AG04450 (cell line): ENCODE results near the gene ABAT. TPM values are rescaled to one million over a fixed set of nuclear protein-coding genes. Genes with fewer than 3 reads are reported as not detected.
"Not testable (repeated sequence)": the region's sequence is repeated elsewhere in the genome, so short reads cannot be mapped to it uniquely, and the experiment has no call there.

Experiments
- CTCF ChIA-PET: fragments of 300-600, 350-600 bp; formaldehyde crosslinking; extraction: SDS; loops from one replicate; lab custom pipeline; 2022; ENCODE audit warnings: antibody characterized with exemption, inconsistent platforms; lab: Charles Lee
- POLR2A ChIA-PET: fragments of 350-600 bp; formaldehyde crosslinking; extraction: SDS; loops from one replicate; lab custom pipeline; 2021; ENCODE audit warnings: antibody characterized with exemption, inconsistent platforms; lab: Yijun Ruan, JAX
- DNase-seq: peaks from one replicate; pipeline ENCODE4 v3.0.0-alpha.2; 2011; ENCODE audit warnings: low read depth, low spot score
- H3K27ac ChIP-seq: one replicate; pipeline ENCODE4 v1.5.1; 2012; ENCODE audit warnings: low read depth, low read length, control low read depth
- H3K27me3 ChIP-seq: one replicate; pipeline ENCODE4 v1.6.0; 2012; ENCODE audit warnings: low read length; ENCODE audit not compliant: control insufficient read depth, insufficient read depth
- H3K4me3 ChIP-seq: 2 replicates; pipeline ENCODE4 v1.5.1; 2011; ENCODE audit warnings: mild to moderate bottlenecking, low read depth, low read length, control low read depth
- H3K9me3 ChIP-seq: 2 replicates; pipeline ENCODE4 v1.5.1; 2012; ENCODE audit warnings: low read length; ENCODE audit not compliant: control insufficient read depth, insufficient read depth
- CTCF ChIP-seq: IDR thresholded peaks from 2 replicates; pipeline ENCODE4 v1.5.1; 2011; ENCODE audit warnings: low read depth, low read length, control low read depth, inconsistent platforms
- polyA plus RNA-seq: library from polyadenylated mRNA; depleted of rRNA; stranded (reverse); fragments of >200 nt; gene quantifications from 2 replicates; pipeline ENCODE4 v1.2.3, GENCODE V29; 2011

Gene ABAT
- polyA plus RNA-seq, 1 experiment, result 6.6 TPM

DNA sequence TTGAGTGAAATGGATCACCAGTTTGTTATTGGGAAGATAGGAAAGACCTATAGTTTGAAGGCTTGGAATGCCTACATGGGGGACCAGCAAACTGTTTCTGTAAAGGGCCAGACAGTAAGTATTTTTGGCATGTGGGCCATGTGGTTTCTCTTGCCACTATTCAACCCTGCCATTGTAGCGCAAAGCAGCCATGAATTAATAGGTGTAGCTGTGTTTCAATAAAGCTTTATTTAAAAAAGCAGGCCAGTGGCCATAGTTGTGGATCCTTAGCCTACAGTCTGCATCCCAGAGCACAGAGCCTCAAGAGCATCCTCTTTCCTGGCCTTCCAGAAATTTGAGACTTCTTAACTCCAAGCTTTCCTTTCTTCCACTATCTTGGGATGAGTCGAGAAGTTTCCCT is 29.3 kb downstream of the ABAT start:
- H3K4me3 ChIP-seq, result no peak overlapping the region
- no peaks in the 10 kb centered on the region for H3K27me3 ChIP-seq
- DNase-seq, result no peak
- TF ChIP-seq CTCF, result no peak
- CTCF ChIA-PET, result no interaction called here
- POLR2A ChIA-PET, result no interaction called here
- H3K27ac ChIP-seq, result no peak overlapping the region
- H3K9me3 ChIP-seq, result no peaks in the 10 kb centered on the region

DNA sequence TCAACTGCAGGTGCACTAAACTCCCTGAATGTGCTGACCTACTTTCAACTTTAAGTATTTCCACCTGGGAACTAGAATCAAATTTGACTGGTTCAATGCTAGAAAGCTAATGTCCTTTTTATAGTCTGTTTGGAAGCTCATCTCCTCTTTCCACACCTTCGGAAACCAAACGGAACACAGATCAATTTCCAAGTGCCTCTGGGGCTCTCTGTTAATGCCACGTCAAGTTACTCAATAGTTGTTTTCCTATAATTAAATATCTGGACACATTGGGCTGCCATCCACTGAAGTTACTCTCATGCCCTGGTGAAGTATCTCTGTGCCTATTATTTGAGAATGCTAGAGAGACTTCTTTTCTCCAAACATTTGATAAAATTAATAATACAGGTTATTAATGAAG is 29.7 kb downstream of the ABAT start:
- no peaks in the 10 kb centered on the region for H3K27me3 ChIP-seq
- TF ChIP-seq CTCF, result no peak
- CTCF ChIA-PET, result no interaction called here
- POLR2A ChIA-PET, result no interaction called here
- H3K9me3 ChIP-seq, result no peaks in the 10 kb centered on the region
- no peak overlapping the region for H3K27ac ChIP-seq
- no peak overlapping the region for H3K4me3 ChIP-seq
- DNase-seq, result no peak

DNA sequence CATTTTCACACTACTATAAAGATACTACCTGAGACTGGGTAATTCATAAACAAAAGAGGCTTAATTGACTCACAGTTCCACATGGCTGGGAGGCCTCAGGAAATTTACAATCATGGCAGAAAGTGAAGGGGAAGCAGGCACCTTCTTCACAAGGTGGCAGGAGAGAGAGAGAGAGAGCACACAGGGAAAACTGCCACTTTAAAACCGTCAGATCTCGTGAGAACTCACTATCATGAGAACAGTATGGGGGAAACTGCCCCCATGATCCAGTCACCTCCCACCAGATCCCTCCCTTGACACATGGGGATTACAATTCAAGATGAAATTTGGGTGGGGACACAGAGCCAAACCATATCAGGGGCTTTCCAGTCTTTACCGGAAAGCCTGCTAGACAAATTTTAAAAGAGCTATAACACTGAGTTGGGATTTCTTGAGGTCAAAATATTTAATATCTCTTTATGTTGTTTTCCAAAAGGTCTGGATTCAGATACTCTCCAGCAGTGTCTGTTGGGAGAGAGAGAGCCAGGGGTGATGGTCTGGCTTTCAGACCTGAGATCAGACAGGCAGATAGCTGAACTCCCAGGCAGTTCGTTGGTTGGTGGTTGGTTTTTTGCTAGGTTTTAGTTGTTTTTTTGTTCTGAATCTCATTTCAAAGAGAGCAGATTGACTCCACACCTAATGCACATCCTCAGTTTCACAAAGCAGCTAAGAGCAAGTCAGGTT is 30.8 kb downstream of the ABAT start:
- CTCF ChIA-PET, POLR2A ChIA-PET: not testable (repeated sequence)

DNA sequence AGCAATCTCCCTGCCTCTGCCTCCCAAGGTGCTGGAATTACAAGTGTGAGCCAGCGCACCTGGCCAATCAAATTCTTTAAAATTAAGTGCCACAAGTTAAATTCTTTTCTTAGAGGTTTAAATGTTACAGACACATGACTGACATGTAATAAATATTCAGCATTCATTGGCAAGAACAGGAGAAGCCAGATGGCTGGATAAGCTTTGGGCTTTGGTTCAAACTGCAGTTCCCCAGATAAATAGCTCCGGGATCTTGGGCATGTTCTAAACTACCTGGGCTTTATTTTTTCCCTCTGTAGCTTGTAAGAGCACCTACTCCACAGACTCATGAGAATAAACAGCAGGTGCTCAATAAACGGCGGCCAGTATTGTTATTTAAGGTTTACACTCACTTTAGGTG is 34.1 kb downstream of the ABAT start:
- CTCF ChIA-PET, result no interaction called here

More for the DNA sequence above, 30.8 kb downstream of the ABAT start:
- H3K9me3 ChIP-seq, H3K27me3 ChIP-seq, DNase-seq, H3K27ac ChIP-seq, H3K4me3 ChIP-seq: not testable (repeated sequence)

GRCh38 chr16:8712589-8713361 is 38.4 kb downstream of the ABAT start:
- POLR2A ChIA-PET, result no interaction called here
- H3K9me3 ChIP-seq, result no peaks in the 10 kb centered on the region
- TF ChIP-seq CTCF, result no peak

More for the DNA sequence above, 34.1 kb downstream of the ABAT start:
- POLR2A ChIA-PET, result no interaction called here
- Histone ChIP-seq H3K4me3 (no peak overlapping the region), H3K9me3 (no peaks in the 10 kb centered on the region), H3K27ac (no peak overlapping the region), H3K27me3 (no peaks in the 10 kb centered on the region)
- DNase-seq, result no peak
- no peak for TF ChIP-seq CTCF

More at GRCh38 chr16:8712589-8713361, 38.4 kb downstream of the ABAT start:
- CTCF ChIA-PET, result no interaction called here
- H3K27me3 ChIP-seq, result no peaks in the 10 kb centered on the region
- no peak for DNase-seq
- H3K4me3 ChIP-seq, result no peak overlapping the region
- H3K27ac ChIP-seq, result no peak overlapping the region
